A673 (cell line): ENCODE measurements around the gene VWA5B2. TPM values are rescaled to one million over a fixed set of nuclear protein-coding genes. Genes with fewer than 3 reads are reported as not detected.
A peak's percentile ranks its signal among the peaks of the same experiment; 100 is the strongest.

Experiments used
- BruUV-seq: library from RNA; stranded (reverse); fragments of 400-500 nt; replicated peaks from 2 replicates; lab custom pipeline; 2021; lab: Mats Ljungman, UMichigan
- CTCF ChIA-PET: fragments of 300-600 bp; sonication (Branson Sonifier 250); formaldehyde crosslinking; loops from one replicate; lab custom pipeline; 2022; ENCODE audit warnings: antibody characterized with exemption; lab: Charles Lee
- POLR2A ChIA-PET: fragments of 300-600 bp; sonication (Branson Sonifier 250); formaldehyde crosslinking; loops from one replicate; lab custom pipeline; 2022; ENCODE audit warnings: antibody characterized with exemption; ENCODE audit not compliant: low non-redundant PET; lab: Charles Lee
- DNase-seq: peaks from one replicate; pipeline ENCODE4 v3.0.0-alpha.2; 2015; ENCODE audit warnings: low spot score
- H3K27ac ChIP-seq: fragments of 200-600 bp; sonication (generic); 2 replicates; pipeline ENCODE4 v1.5.1; 2016; ENCODE audit warnings: mixed run types, low read depth, mild to moderate bottlenecking, mixed read lengths, antibody characterized with exemption, low read length; ENCODE audit not compliant: poor library complexity, severe bottlenecking
- H3K27me3 ChIP-seq: fragments of 200-600 bp; sonication (generic); replicated peaks from 2 replicates; pipeline ENCODE4 v1.6.1; 2017; ENCODE audit warnings: mixed run types, low read depth, mild to moderate bottlenecking, mixed read lengths, antibody characterized with exemption, low read length; ENCODE audit not compliant: insufficient read depth, poor library complexity
- H3K36me3 ChIP-seq: fragments of 200-600 bp; sonication (generic); 2 replicates; pipeline ENCODE4 v1.6.1; 2016; ENCODE audit warnings: mixed run types, mild to moderate bottlenecking, mixed read lengths, antibody characterized with exemption, low read length; ENCODE audit not compliant: insufficient read depth, poor library complexity, severe bottlenecking
- H3K4me1 ChIP-seq: fragments of 200-600 bp; sonication (generic); 2 replicates; pipeline ENCODE4 v1.6.1; 2017; ENCODE audit warnings: mixed run types, mild to moderate bottlenecking, mixed read lengths, antibody characterized with exemption, low read length; ENCODE audit not compliant: insufficient read depth, poor library complexity, severe bottlenecking
- H3K4me3 ChIP-seq: fragments of 200-600 bp; sonication (generic); 2 replicates; pipeline ENCODE4 v1.5.1; 2016; ENCODE audit warnings: low read depth, mixed run types, mild to moderate bottlenecking, mixed read lengths, low read length; ENCODE audit not compliant: poor library complexity, severe bottlenecking
- H3K9me3 ChIP-seq: fragments of 200-600 bp; sonication (generic); 2 replicates; pipeline ENCODE4 v1.6.1; 2016; ENCODE audit warnings: mixed run types, low read depth, mild to moderate bottlenecking, mixed read lengths, antibody characterized with exemption, low read length; ENCODE audit not compliant: poor library complexity, severe bottlenecking
- CTCF ChIP-seq: fragments of 300-800, 200-600 bp; sonication (generic); conservative IDR thresholded peaks from 2 replicates; pipeline ENCODE4 v1.5.1; 2017; ENCODE audit warnings: low read depth, mild to moderate bottlenecking, antibody characterized with exemption, low read length, moderate library complexity, mixed read lengths
- EZH2 ChIP-seq: fragments of 200-600 bp; sonication (generic); IDR thresholded peaks from 2 replicates; pipeline ENCODE4 v1.6.1; 2017; ENCODE audit warnings: borderline replicate concordance, low read depth, mild to moderate bottlenecking, mixed read lengths, antibody characterized with exemption, low read length; ENCODE audit not compliant: poor library complexity, severe bottlenecking
- intact Hi-C: fragments of 100-400 bp; cut with micrococcal nuclease; formaldehyde crosslinking; loops from one replicate; pipeline ENCODE4 v1.10.0; 2022; ENCODE audit not compliant: unreplicated experiment
- total RNA-seq: library from RNA; stranded (reverse); gene quantifications from 2 replicates; pipeline ENCODE4 v1.2.3, GENCODE V29; 2021

Gene VWA5B2
- total RNA-seq, 1 experiment from 2014 or later = 0.13 TPM

- ChIA-PET POLR2A (no interaction called here), CTCF (interaction anchor here (0.6 to 1.4 kb wide), 6 partner anchors 9 to 78 kb away, joined by 3 to 10 read pairs (median 4); no protein-coding TSS in a partner anchor)
- no peaks in the 10 kb centered on the region for H3K9me3 ChIP-seq
- H3K27me3 ChIP-seq = peaks cover 54% of the 10 kb centered on the region
- BruUV-seq = no TSS peak
- peak; percentile 42 for DNase-seq
- H3K27ac ChIP-seq = no peak overlapping the region
- peaks cover 5% of the 10 kb centered on the region for H3K4me1 ChIP-seq
- no peak overlapping the region for H3K4me3 ChIP-seq
- TF ChIP-seq CTCF (peak; percentile 87), EZH2 (no peak)
- H3K36me3 ChIP-seq = no peaks in the 10 kb centered on the region
- intact Hi-C loops = no loop called here
These were observed 1.9 kb upstream of the VWA5B2 start for GRCh38 chr3:184227481-184227935.

GRCh38 chr3:184228376-184229137, 828 bp upstream of the VWA5B2 start:
- BruUV-seq = no TSS peak
- no peaks in the 10 kb centered on the region for H3K9me3 ChIP-seq
- H3K27ac ChIP-seq = no peak overlapping the region
- CTCF ChIA-PET = interaction anchor here (0.5 to 1.3 kb wide), 5 partner anchors 8 to 1257 kb away, joined by 3 to 10 read pairs (median 5); partner anchors contain the start of gene ABCC5
- H3K4me3 ChIP-seq = peak overlapping the region; percentile 47
- intact Hi-C loops = no loop called here
- H3K36me3 ChIP-seq = no peaks in the 10 kb centered on the region
- no peak for DNase-seq
- peaks cover 5% of the 10 kb centered on the region for H3K4me1 ChIP-seq
- H3K27me3 ChIP-seq = peaks cover 58% of the 10 kb centered on the region
- TF ChIP-seq CTCF (no peak), EZH2 (no peak)
- POLR2A ChIA-PET = no interaction called here

GRCh38 chr3:184230081-184230602, 757 bp downstream of the VWA5B2 start:
- peaks cover 5% of the 10 kb centered on the region for H3K4me1 ChIP-seq
- peaks cover 58% of the 10 kb centered on the region for H3K27me3 ChIP-seq
- BruUV-seq = no TSS peak
- peak overlapping the region; percentile 47 for H3K4me3 ChIP-seq
- ChIA-PET CTCF (no interaction called here), POLR2A (no interaction called here)
- H3K36me3 ChIP-seq = no peaks in the 10 kb centered on the region
- intact Hi-C loops = no loop called here
- no peak for TF ChIP-seq CTCF
- no peak for TF ChIP-seq EZH2
- DNase-seq = no peak
- H3K27ac ChIP-seq = no peak overlapping the region
- H3K9me3 ChIP-seq = no peaks in the 10 kb centered on the region
